ENCODE results near the gene INHBB. TPM values are rescaled to one million over a fixed set of nuclear protein-coding genes. Genes with fewer than 3 reads are reported as not detected.

The INHBB gene
- total RNA-seq, 1 experiment from 2014 or later = 0.27 TPM

DNA sequence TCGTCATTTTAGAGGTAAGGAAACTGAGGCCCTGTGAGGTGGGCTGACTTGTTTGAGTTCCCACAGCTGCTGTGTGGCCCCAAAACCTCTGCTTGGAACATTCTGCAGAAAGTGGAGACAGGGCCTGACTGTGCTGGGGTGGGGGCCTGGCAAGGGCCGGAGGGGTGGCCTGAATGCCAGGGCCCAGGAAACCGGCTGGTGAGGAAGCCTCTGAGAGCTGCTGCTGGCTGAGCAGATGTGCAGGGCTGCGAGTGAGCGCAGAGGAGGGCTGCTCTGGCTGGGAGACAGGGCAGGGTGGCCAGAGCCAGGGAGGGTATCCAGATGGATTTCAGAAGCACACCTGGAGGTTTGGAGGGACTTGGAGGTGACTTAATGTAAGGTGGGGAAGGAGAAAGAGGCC, 29.9 kb upstream of the INHBB start:
- ChIA-PET RAD21 (ENCODE audit: low non-redundant PET in 1 of 2, low total read pairs in 2 of 2, uncharacterized antibody in 2 of 2, unreplicated experiment in 2 of 2) (no interaction called here), CTCF (no interaction called here), POLR2A (no interaction called here)
- Histone ChIP-seq H2AFZ (ENCODE audit: low read depth, low read length, poor library complexity, severe bottlenecking) (no peak overlapping the region), H4K20me1 (ENCODE audit: insufficient read depth) (no peaks in the 10 kb centered on the region), H3K36me3 (ENCODE audit: control insufficient read depth in 1 of 2, insufficient read depth in 2 of 2, low read length in 2 of 2) (no peaks in the 10 kb centered on the region), H3K9ac (ENCODE audit: low read length) (no peak overlapping the region), H3K4me3 (replicated peaks in 1 of 2; ENCODE audit: low read depth in 1 of 2, low read length in 2 of 2) (no peak overlapping the region), H3K27me3 (ENCODE audit: insufficient read depth, low read length) (no peaks in the 10 kb centered on the region), H3K9me2 (ENCODE audit: insufficient read depth) (no peaks in the 10 kb centered on the region), H3K9me3 (ENCODE audit: control insufficient read depth in 1 of 2, insufficient read depth in 1 of 2, low read depth in 1 of 2, low read length in 2 of 2) (no peaks in the 10 kb centered on the region), H3K79me2 (ENCODE audit: insufficient read depth, low read length) (no peaks in the 10 kb centered on the region), H3K4me1 (ENCODE audit: control insufficient read depth in 1 of 2, insufficient read depth in 2 of 2, low read length in 2 of 2) (peaks cover 2 to 19% of the 10 kb centered on the region in 2 experiments; a peak in 3 of 4 replicates), H3K27ac (ENCODE audit: low read depth, low read length) (no peak overlapping the region), H3K4me2 (ENCODE audit: low read length) (no peak overlapping the region)
- ATAC-seq (no peak), DNase-seq (ENCODE audit: low read depth, low spot score) (no peak)
- intact Hi-C loops (cut with micrococcal nuclease) = no loop called here
- TF ChIP-seq ZFX (IDR thresholded peaks at IDR 0.05) = no peak
- TF ChIP-seq FOSL1 (IDR thresholded peaks at IDR 0.05; ENCODE audit: low read depth) = no peak
- TF ChIP-seq, protein P1, sequence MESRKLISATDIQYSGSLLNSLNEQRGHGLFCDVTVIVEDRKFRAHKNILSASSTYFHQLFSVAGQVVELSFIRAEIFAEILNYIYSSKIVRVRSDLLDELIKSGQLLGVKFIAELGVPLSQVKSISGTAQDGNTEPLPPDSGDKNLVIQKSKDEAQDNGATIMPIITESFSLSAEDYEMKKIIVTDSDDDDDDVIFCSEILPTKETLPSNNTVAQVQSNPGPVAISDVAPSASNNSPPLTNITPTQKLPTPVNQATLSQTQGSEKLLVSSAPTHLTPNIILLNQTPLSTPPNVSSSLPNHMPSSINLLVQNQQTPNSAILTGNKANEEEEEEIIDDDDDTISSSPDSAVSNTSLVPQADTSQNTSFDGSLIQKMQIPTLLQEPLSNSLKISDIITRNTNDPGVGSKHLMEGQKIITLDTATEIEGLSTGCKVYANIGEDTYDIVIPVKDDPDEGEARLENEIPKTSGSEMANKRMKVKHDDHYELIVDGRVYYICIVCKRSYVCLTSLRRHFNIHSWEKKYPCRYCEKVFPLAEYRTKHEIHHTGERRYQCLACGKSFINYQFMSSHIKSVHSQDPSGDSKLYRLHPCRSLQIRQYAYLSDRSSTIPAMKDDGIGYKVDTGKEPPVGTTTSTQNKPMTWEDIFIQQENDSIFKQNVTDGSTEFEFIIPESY (IDR thresholded peaks at IDR 0.05; ENCODE audit: extremely low read depth, insufficient replicate concordance, low read length) = no peak
- no TSS peak for BruUV-seq (replicated peaks)

DNA sequence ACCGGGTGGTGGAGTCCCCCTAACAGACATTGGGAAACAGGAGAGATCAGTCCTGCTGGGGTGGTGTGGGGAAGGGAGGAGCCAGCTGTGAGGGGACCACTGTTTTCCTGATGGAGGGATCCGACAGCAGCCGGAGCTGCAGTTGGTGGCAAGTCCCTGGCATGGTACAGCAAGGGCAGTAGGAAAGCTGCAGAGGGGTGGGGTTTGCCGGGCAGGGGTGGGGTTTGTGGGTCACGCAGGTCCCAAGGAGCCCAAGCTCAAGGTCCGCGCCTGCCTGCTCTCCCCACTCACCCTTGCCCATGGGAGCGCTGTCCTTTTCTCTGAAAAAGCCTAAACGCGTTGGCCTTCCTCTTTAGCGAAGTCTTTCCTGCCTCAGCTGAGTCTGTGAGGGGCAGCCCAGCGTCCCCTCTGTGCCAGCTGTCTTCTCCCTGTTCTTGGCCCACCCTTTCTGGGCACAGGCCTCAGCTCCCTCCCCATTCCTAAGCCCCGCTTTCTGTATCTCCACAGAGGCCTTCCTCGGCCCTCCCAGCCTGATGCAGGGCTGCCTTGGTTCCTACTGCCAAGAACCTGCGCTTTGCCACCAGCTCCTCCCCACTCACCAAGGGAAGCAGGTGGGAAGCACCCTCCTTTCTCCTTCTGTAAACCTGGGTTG, 29.3 kb upstream of the INHBB start:
- no peak overlapping the region for H3K4me2 ChIP-seq (ENCODE audit: low read length)
- CTCF ChIA-PET = no interaction called here
- ATAC-seq = no peak
- DNase-seq (ENCODE audit: low read depth, low spot score) = no peak
- peaks cover 2 to 19% of the 10 kb centered on the region in 2 experiments; a peak in 3 of 4 replicates for H3K4me1 ChIP-seq (ENCODE audit: control insufficient read depth in 1 of 2, insufficient read depth in 2 of 2, low read length in 2 of 2)
- H3K27ac ChIP-seq (ENCODE audit: low read depth, low read length) = no peak overlapping the region
- H3K9ac ChIP-seq (ENCODE audit: low read length) = no peak overlapping the region
- POLR2A ChIA-PET = interaction anchor here (0.6 kb wide), 1 partner anchor 29 kb away, joined by 3 read pairs; no protein-coding TSS in a partner anchor
- H3K4me3 ChIP-seq (replicated peaks in 1 of 2; ENCODE audit: low read depth in 1 of 2, low read length in 2 of 2) = no peak overlapping the region
- no TSS peak for BruUV-seq (replicated peaks)
- RAD21 ChIA-PET (ENCODE audit: low non-redundant PET in 1 of 2, low total read pairs in 2 of 2, uncharacterized antibody in 2 of 2, unreplicated experiment in 2 of 2) = no interaction called here
- no peaks in the 10 kb centered on the region for H3K9me2 ChIP-seq (ENCODE audit: insufficient read depth)
- H3K36me3 ChIP-seq (ENCODE audit: control insufficient read depth in 1 of 2, insufficient read depth in 2 of 2, low read length in 2 of 2) = no peaks in the 10 kb centered on the region
- H3K27me3 ChIP-seq (ENCODE audit: insufficient read depth, low read length) = no peaks in the 10 kb centered on the region
- no peaks in the 10 kb centered on the region for H4K20me1 ChIP-seq (ENCODE audit: insufficient read depth)
- intact Hi-C loops (cut with micrococcal nuclease) = no loop called here
- no peaks in the 10 kb centered on the region for H3K9me3 ChIP-seq (ENCODE audit: control insufficient read depth in 1 of 2, insufficient read depth in 1 of 2, low read depth in 1 of 2, low read length in 2 of 2)
- H2AFZ ChIP-seq (ENCODE audit: low read depth, low read length, poor library complexity, severe bottlenecking) = no peak overlapping the region
- H3K79me2 ChIP-seq (ENCODE audit: insufficient read depth, low read length) = no peaks in the 10 kb centered on the region
- TF ChIP-seq, protein P2, sequence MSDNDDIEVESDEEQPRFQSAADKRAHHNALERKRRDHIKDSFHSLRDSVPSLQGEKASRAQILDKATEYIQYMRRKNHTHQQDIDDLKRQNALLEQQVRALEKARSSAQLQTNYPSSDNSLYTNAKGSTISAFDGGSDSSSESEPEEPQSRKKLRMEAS (IDR thresholded peaks at IDR 0.05) = no peak
- no peak for TF ChIP-seq ZNF274 (IDR thresholded peaks at IDR 0.05; ENCODE audit: low read depth, low read length)
- TF ChIP-seq TCF7L2 (IDR thresholded peaks at IDR 0.05; ENCODE audit: borderline replicate concordance, extremely low read depth, insufficient read depth, insufficient read length) = no peak
- TF ChIP-seq ATF3 (IDR thresholded peaks at IDR 0.05) = no peak
- TF ChIP-seq POLR2AphosphoS5 (IDR thresholded peaks at IDR 0.05; ENCODE audit: low read depth, low read length) = no peak
- TF ChIP-seq CEBPB (IDR thresholded peaks at IDR 0.05; ENCODE audit: low read depth) = no peak
- TF ChIP-seq EGR1 (IDR thresholded peaks at IDR 0.05; ENCODE audit: low read depth) = no peak
- no peak for TF ChIP-seq JUND (IDR thresholded peaks at IDR 0.05)
- TF ChIP-seq SRF (IDR thresholded peaks at IDR 0.05; ENCODE audit: low read depth) = no peak
- TF ChIP-seq RAD21 (IDR thresholded peaks at IDR 0.05; ENCODE audit: low read depth) = no peak
- TF ChIP-seq SIN3A (IDR thresholded peaks at IDR 0.05; ENCODE audit: low read depth) = no peak
- TF ChIP-seq ZFX (IDR thresholded peaks at IDR 0.05) = no peak
- TF ChIP-seq, protein P3, sequence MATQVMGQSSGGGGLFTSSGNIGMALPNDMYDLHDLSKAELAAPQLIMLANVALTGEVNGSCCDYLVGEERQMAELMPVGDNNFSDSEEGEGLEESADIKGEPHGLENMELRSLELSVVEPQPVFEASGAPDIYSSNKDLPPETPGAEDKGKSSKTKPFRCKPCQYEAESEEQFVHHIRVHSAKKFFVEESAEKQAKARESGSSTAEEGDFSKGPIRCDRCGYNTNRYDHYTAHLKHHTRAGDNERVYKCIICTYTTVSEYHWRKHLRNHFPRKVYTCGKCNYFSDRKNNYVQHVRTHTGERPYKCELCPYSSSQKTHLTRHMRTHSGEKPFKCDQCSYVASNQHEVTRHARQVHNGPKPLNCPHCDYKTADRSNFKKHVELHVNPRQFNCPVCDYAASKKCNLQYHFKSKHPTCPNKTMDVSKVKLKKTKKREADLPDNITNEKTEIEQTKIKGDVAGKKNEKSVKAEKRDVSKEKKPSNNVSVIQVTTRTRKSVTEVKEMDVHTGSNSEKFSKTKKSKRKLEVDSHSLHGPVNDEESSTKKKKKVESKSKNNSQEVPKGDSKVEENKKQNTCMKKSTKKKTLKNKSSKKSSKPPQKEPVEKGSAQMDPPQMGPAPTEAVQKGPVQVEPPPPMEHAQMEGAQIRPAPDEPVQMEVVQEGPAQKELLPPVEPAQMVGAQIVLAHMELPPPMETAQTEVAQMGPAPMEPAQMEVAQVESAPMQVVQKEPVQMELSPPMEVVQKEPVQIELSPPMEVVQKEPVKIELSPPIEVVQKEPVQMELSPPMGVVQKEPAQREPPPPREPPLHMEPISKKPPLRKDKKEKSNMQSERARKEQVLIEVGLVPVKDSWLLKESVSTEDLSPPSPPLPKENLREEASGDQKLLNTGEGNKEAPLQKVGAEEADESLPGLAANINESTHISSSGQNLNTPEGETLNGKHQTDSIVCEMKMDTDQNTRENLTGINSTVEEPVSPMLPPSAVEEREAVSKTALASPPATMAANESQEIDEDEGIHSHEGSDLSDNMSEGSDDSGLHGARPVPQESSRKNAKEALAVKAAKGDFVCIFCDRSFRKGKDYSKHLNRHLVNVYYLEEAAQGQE (IDR thresholded peaks at IDR 0.05; ENCODE audit: low read depth) = no peak

Measured in HCT116 (cell line).